Smooth muscle cell (in vitro differentiated cells): ENCODE data around the gene PHF21A. TPM values are rescaled to one million over a fixed set of nuclear protein-coding genes. Genes with fewer than 3 reads are reported as not detected.

ENCODE experiments used
- DNase-seq: peaks from one replicate; lab custom pipeline; 2025; ENCODE audit not compliant: unreplicated experiment; lab: John Stamatoyannopoulos, UW
- H2AFZ ChIP-seq: fragments of 200-600 bp; sonication (generic); 2 replicates; pipeline ENCODE4 v1.6.0; 2016; ENCODE audit warnings: antibody characterized with exemption, low read depth, mild to moderate bottlenecking
- H3F3A ChIP-seq: fragments of 200-600 bp; sonication (generic); 2 replicates; pipeline ENCODE4 v1.6.0; 2017; ENCODE audit warnings: antibody characterized with exemption, low read depth
- H3K27ac ChIP-seq: fragments of 200-600 bp; sonication (generic); 2 replicates; pipeline ENCODE4 v1.5.1; 2016; ENCODE audit warnings: low read depth, mild to moderate bottlenecking
- H3K27me3 ChIP-seq: fragments of 200-600 bp; sonication (generic); 2 replicates; pipeline ENCODE4 v1.6.1; 2016; ENCODE audit warnings: low read depth, mild to moderate bottlenecking
- H3K36me3 ChIP-seq: fragments of 200-600 bp; sonication (generic); 2 replicates; pipeline ENCODE4 v1.5.1; 2016; ENCODE audit warnings: low read depth
- H3K4me1 ChIP-seq: fragments of 200-600 bp; sonication (generic); 2 replicates; pipeline ENCODE4 v1.5.1; 2016; ENCODE audit warnings: low read depth
- H3K4me2 ChIP-seq: fragments of 200-600 bp; sonication (generic); 2 replicates; pipeline ENCODE4 v1.6.0; 2016; ENCODE audit warnings: mild to moderate bottlenecking
- H3K4me3 ChIP-seq: fragments of 200-600 bp; sonication (generic); 2 replicates; pipeline ENCODE4 v1.5.1; 2016; ENCODE audit warnings: mild to moderate bottlenecking
- H3K79me2 ChIP-seq: fragments of 200-600 bp; sonication (generic); 2 replicates; pipeline ENCODE4 v1.6.0; 2016; ENCODE audit warnings: low read depth, mild to moderate bottlenecking
- H3K9ac ChIP-seq: fragments of 200-600 bp; sonication (generic); 2 replicates; pipeline ENCODE4 v1.6.0; 2016; ENCODE audit warnings: low read depth
- H3K9me3 ChIP-seq: fragments of 200-600 bp; sonication (generic); replicated peaks from 2 replicates; pipeline ENCODE4 v1.5.1; 2016; ENCODE audit warnings: low read depth
- H4K20me1 ChIP-seq: fragments of 200-600 bp; sonication (generic); 2 replicates; pipeline ENCODE4 v1.6.0; 2016; ENCODE audit warnings: low read depth
- CTCF ChIP-seq: fragments of 200-600 bp; sonication (generic); IDR thresholded peaks from 2 replicates; pipeline ENCODE4 v1.5.1; 2017; ENCODE audit warnings: borderline replicate concordance, mild to moderate bottlenecking, antibody characterized with exemption; ENCODE audit not compliant: insufficient read depth, poor library complexity, severe bottlenecking
- WGBS: methylation state at CpG from one replicate; pipeline ENCODE4 v1.1.7; 2016; ENCODE audit warnings: low lambda C conversion rate; 5-methylcytosine and 5-hydroxymethylcytosine counted together
- polyA plus RNA-seq: library from polyadenylated mRNA; unstranded; fragments of >200 nt; fragmentation: Nextera tagmentation; extraction: Ambion mirVana; gene quantifications from 2 replicates; pipeline ENCODE4 v1.2.1, GENCODE V29; 2016
- total RNA-seq: library from RNA; depleted of rRNA; stranded (reverse); fragments of >200 nt; gene quantifications from 2 replicates; pipeline ENCODE4 v1.2.3, GENCODE V29; 2014

The PHF21A gene
- total and polyA plus RNA-seq, 2 experiments from 2014 or later: 26.1 to 28.7 TPM

- no peaks in the 10 kb centered on the region for H3K9me3 ChIP-seq
- no peaks in the 10 kb centered on the region for H3K27me3 ChIP-seq
- no peaks in the 10 kb centered on the region for H3K4me1 ChIP-seq
- no peak overlapping the region for H3K4me2 ChIP-seq
- no peak overlapping the region for H3K9ac ChIP-seq
- DNase-seq: no peak
- no peak overlapping the region for H2AFZ ChIP-seq
- H3K79me2 ChIP-seq: no peaks in the 10 kb centered on the region
- H3K36me3 ChIP-seq: peaks cover 12% of the 10 kb centered on the region
- no peaks in the 10 kb centered on the region for H4K20me1 ChIP-seq
- H3K27ac ChIP-seq: no peak overlapping the region
- H3K4me3 ChIP-seq: no peak overlapping the region
- H3F3A ChIP-seq: no peaks in the 10 kb centered on the region
- WGBS: 96% methylated on average over 15 of the region's 15 CpGs
- no peak for TF ChIP-seq CTCF
Observed at GRCh38 chr11:45933131-45933831, 188.0 kb downstream of the PHF21A start.

GRCh38 chr11:45932217-45932616, 189.0 kb downstream of the PHF21A start:
- no peaks in the 10 kb centered on the region for H3K27me3 ChIP-seq
- H3K4me3 ChIP-seq: no peak overlapping the region
- H3K27ac ChIP-seq: no peak overlapping the region
- WGBS: 97% methylated on average over 8 of the region's 8 CpGs
- DNase-seq: no peak
- peaks cover 7% of the 10 kb centered on the region for H3K36me3 ChIP-seq
- H3K79me2 ChIP-seq: no peaks in the 10 kb centered on the region
- no peak overlapping the region for H3K4me2 ChIP-seq
- no peak overlapping the region for H3K9ac ChIP-seq
- no peaks in the 10 kb centered on the region for H3K4me1 ChIP-seq
- no peak for TF ChIP-seq CTCF
- H4K20me1 ChIP-seq: no peaks in the 10 kb centered on the region
- H2AFZ ChIP-seq: no peak overlapping the region
- no peaks in the 10 kb centered on the region for H3K9me3 ChIP-seq
- no peaks in the 10 kb centered on the region for H3F3A ChIP-seq

GRCh38 chr11:45931739-45932138, 189.5 kb downstream of the PHF21A start:
- Histone ChIP-seq H3F3A (no peaks in the 10 kb centered on the region), H3K4me2 (no peak overlapping the region), H3K27me3 (no peaks in the 10 kb centered on the region), H3K4me1 (no peaks in the 10 kb centered on the region), H2AFZ (no peak overlapping the region), H3K79me2 (no peaks in the 10 kb centered on the region), H3K36me3 (peaks cover 7% of the 10 kb centered on the region), H3K27ac (no peak overlapping the region), H4K20me1 (no peaks in the 10 kb centered on the region), H3K4me3 (no peak overlapping the region), H3K9ac (no peak overlapping the region), H3K9me3 (no peaks in the 10 kb centered on the region)
- no peak for TF ChIP-seq CTCF
- 96% methylated on average over 9 of the region's 10 CpGs for WGBS
- no peak for DNase-seq
